GM12878 (cell line): Measurements from ENCODE around the gene HCFC1R1.

Experiments used
- CBX3 ChIP-seq: fragments of 200-600 bp; sonication (generic); IDR thresholded peaks from 2 replicates; pipeline ENCODE4 v1.6.1; 2016; ENCODE audit warnings: low read depth, borderline replicate concordance
- RFX5 ChIP-seq: IDR thresholded peaks from 2 replicates; pipeline ENCODE4 v1.6.1; 2011; ENCODE audit warnings: low read depth, low read length, improper control_type of control experiment
- SMC3 ChIP-seq: IDR thresholded peaks from 2 replicates; pipeline ENCODE4 v1.6.1; 2011; ENCODE audit warnings: low read length, improper control_type of control experiment, borderline replicate concordance
- TF ChIP-seq, protein P1 (sequence below): IDR thresholded peaks from 2 replicates; pipeline ENCODE4 v1.6.1; 2012; ENCODE audit warnings: mild to moderate bottlenecking, low read depth, low read length
- TF ChIP-seq, protein P2 (sequence below): fragments of 450-650 bp; IDR thresholded peaks from 2 replicates; pipeline ENCODE4 v1.6.1; 2017; ENCODE audit warnings: mild to moderate bottlenecking, moderate library complexity
- TF ChIP-seq, protein P3 (sequence below), 3 experiments: IDR thresholded peaks in 2 of 3; conservative IDR thresholded peaks in 1 of 3; 2 replicates each; pipeline ENCODE4 v1.5.1; 2011; ENCODE audit warnings: low read depth in 3 of 3, low read length in 3 of 3, mild to moderate bottlenecking in 3 of 3, control low read depth in 2 of 3, moderate library complexity in 2 of 3, inconsistent platforms in 1 of 3, mixed read lengths in 1 of 3; ENCODE audit not compliant: control insufficient read depth in 2 of 3, insufficient read depth in 1 of 3; ENCODE audit errors: extremely low read depth in 1 of 3
- TF ChIP-seq, protein P4 (sequence below): fragments of 450-650 bp; IDR thresholded peaks from 2 replicates; pipeline ENCODE4 v1.6.1; 2017; ENCODE audit warnings: mild to moderate bottlenecking, moderate library complexity

DNA sequence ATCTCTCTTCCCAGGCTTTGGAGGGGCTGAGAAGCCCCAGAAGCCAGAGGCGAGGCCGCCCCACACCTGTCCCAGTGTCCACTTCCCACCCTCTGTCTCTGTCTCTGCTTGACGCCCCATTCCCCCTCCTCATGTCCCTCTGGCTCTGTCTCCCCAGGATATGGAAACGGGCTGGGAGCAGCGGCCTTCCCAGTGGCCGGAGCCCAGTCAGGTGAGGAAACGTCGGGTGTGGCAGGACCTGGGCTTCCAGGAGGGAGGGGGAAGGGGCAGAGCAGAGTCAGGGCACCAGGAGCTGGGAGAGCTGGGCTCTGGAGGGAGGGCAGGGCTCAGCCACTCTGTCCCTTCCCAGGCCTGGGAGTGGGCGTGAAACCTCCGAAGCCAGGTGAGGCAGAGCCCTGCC, 32.9 kb downstream of the HCFC1R1 start:
- TF ChIP-seq, protein P1, sequence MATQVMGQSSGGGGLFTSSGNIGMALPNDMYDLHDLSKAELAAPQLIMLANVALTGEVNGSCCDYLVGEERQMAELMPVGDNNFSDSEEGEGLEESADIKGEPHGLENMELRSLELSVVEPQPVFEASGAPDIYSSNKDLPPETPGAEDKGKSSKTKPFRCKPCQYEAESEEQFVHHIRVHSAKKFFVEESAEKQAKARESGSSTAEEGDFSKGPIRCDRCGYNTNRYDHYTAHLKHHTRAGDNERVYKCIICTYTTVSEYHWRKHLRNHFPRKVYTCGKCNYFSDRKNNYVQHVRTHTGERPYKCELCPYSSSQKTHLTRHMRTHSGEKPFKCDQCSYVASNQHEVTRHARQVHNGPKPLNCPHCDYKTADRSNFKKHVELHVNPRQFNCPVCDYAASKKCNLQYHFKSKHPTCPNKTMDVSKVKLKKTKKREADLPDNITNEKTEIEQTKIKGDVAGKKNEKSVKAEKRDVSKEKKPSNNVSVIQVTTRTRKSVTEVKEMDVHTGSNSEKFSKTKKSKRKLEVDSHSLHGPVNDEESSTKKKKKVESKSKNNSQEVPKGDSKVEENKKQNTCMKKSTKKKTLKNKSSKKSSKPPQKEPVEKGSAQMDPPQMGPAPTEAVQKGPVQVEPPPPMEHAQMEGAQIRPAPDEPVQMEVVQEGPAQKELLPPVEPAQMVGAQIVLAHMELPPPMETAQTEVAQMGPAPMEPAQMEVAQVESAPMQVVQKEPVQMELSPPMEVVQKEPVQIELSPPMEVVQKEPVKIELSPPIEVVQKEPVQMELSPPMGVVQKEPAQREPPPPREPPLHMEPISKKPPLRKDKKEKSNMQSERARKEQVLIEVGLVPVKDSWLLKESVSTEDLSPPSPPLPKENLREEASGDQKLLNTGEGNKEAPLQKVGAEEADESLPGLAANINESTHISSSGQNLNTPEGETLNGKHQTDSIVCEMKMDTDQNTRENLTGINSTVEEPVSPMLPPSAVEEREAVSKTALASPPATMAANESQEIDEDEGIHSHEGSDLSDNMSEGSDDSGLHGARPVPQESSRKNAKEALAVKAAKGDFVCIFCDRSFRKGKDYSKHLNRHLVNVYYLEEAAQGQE = no peak
- TF ChIP-seq RFX5 = no peak
- no peak for TF ChIP-seq SMC3
- TF ChIP-seq, protein P2, sequence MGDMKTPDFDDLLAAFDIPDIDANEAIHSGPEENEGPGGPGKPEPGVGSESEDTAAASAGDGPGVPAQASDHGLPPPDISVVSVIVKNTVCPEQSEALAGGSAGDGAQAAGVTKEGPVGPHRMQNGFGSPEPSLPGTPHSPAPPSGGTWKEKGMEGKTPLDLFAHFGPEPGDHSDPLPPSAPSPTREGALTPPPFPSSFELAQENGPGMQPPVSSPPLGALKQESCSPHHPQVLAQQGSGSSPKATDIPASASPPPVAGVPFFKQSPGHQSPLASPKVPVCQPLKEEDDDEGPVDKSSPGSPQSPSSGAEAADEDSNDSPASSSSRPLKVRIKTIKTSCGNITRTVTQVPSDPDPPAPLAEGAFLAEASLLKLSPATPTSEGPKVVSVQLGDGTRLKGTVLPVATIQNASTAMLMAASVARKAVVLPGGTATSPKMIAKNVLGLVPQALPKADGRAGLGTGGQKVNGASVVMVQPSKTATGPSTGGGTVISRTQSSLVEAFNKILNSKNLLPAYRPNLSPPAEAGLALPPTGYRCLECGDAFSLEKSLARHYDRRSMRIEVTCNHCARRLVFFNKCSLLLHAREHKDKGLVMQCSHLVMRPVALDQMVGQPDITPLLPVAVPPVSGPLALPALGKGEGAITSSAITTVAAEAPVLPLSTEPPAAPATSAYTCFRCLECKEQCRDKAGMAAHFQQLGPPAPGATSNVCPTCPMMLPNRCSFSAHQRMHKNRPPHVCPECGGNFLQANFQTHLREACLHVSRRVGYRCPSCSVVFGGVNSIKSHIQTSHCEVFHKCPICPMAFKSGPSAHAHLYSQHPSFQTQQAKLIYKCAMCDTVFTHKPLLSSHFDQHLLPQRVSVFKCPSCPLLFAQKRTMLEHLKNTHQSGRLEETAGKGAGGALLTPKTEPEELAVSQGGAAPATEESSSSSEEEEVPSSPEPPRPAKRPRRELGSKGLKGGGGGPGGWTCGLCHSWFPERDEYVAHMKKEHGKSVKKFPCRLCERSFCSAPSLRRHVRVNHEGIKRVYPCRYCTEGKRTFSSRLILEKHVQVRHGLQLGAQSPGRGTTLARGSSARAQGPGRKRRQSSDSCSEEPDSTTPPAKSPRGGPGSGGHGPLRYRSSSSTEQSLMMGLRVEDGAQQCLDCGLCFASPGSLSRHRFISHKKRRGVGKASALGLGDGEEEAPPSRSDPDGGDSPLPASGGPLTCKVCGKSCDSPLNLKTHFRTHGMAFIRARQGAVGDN = no peak
- TF ChIP-seq, protein P3, sequence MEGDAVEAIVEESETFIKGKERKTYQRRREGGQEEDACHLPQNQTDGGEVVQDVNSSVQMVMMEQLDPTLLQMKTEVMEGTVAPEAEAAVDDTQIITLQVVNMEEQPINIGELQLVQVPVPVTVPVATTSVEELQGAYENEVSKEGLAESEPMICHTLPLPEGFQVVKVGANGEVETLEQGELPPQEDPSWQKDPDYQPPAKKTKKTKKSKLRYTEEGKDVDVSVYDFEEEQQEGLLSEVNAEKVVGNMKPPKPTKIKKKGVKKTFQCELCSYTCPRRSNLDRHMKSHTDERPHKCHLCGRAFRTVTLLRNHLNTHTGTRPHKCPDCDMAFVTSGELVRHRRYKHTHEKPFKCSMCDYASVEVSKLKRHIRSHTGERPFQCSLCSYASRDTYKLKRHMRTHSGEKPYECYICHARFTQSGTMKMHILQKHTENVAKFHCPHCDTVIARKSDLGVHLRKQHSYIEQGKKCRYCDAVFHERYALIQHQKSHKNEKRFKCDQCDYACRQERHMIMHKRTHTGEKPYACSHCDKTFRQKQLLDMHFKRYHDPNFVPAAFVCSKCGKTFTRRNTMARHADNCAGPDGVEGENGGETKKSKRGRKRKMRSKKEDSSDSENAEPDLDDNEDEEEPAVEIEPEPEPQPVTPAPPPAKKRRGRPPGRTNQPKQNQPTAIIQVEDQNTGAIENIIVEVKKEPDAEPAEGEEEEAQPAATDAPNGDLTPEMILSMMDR (IDR thresholded peaks at IDR 0.05 in 2 of 3, conservative IDR thresholded peaks at IDR 0.05 in 1 of 3; ENCODE audit: control insufficient read depth in 2 of 3, extremely low read depth in 1 of 3, insufficient read depth in 1 of 3, low read depth in 3 of 3, low read length in 3 of 3) = no peak
- TF ChIP-seq, protein P4, sequence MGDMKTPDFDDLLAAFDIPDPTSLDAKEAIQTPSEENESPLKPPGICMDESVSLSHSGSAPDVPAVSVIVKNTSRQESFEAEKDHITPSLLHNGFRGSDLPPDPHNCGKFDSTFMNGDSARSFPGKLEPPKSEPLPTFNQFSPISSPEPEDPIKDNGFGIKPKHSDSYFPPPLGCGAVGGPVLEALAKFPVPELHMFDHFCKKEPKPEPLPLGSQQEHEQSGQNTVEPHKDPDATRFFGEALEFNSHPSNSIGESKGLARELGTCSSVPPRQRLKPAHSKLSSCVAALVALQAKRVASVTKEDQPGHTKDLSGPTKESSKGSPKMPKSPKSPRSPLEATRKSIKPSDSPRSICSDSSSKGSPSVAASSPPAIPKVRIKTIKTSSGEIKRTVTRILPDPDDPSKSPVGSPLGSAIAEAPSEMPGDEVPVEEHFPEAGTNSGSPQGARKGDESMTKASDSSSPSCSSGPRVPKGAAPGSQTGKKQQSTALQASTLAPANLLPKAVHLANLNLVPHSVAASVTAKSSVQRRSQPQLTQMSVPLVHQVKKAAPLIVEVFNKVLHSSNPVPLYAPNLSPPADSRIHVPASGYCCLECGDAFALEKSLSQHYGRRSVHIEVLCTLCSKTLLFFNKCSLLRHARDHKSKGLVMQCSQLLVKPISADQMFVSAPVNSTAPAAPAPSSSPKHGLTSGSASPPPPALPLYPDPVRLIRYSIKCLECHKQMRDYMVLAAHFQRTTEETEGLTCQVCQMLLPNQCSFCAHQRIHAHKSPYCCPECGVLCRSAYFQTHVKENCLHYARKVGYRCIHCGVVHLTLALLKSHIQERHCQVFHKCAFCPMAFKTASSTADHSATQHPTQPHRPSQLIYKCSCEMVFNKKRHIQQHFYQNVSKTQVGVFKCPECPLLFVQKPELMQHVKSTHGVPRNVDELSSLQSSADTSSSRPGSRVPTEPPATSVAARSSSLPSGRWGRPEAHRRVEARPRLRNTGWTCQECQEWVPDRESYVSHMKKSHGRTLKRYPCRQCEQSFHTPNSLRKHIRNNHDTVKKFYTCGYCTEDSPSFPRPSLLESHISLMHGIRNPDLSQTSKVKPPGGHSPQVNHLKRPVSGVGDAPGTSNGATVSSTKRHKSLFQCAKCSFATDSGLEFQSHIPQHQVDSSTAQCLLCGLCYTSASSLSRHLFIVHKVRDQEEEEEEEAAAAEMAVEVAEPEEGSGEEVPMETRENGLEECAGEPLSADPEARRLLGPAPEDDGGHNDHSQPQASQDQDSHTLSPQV = no peak
- TF ChIP-seq CBX3 = no peak
